ENCODE results near the gene MAN2A2. TPM values are rescaled to one million over a fixed set of nuclear protein-coding genes. Genes with fewer than 3 reads are reported as not detected.
"Not testable (repeated sequence)": the region's sequence is repeated elsewhere in the genome, so short reads cannot be mapped to it uniquely, and the experiment has no call there.

MAN2A2 gene
- total RNA-seq, 2 experiments from 2014 or later: 108 to 111 TPM

DNA sequence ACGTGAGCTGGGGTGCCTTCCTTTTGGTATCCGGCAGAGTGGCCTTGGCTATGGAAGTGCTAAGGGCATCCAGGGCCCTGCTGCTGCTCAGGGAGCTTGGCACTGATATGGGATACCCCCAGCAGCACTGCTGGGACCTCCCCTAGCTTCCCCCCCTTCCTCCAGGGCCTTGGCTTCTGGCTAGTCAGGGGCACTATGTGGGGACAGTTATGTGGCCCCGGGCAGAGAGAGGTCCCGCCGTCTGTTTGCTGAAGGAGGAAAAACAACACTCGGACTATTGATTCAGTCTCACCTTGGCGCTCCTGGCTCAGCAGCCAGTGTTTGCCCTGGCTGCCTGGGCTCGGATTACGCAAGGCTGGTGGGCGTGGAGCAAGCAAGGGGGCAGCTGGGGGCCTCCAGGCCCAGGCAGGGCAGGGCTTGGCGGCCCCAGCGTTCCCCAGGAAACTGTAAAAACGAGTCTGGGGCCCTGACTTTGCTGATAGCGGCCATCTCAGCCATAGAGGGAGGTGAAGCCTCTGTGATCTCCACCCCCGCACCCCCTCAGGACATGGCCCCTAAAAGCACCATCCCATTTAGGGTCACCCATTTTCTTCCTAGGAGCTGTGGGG lies 29.0 kb upstream of the MAN2A2 start:
- Mint-ChIP-seq H3K36me3 (peaks cover 16% of the 10 kb centered on the region), H3K4me1 (peaks cover 42% of the 10 kb centered on the region)

DNA sequence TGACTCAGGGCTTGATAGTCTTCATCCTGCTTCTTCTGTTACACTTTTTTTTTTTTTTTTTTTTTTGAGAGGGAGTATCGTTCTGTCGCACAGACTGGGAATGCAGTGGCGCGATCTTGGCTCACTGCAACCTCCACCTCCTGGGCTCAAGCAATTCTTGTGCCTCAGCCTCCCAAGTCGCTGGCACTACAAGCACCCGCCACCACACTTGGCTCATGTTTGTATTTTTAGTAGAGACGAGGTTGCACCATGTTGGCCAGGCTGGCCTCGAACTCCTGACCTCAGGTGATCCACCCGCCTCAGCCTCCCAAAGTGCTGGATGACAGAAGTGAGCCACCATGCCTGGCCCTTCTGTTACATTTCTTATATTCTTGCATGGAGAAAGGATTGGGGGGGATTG lies 28.1 kb upstream of the MAN2A2 start:
- ATAC-seq (ENCODE audit: low read depth); DNase-seq; H3K9me3 Mint-ChIP-seq; H3K27me3 Mint-ChIP-seq; POLR2A ChIA-PET; H3K4me3 Mint-ChIP-seq: not testable (repeated sequence)
- Mint-ChIP-seq H3K27ac (peak overlapping the region; percentile 63), H3K4me1 (peaks cover 33% of the 10 kb centered on the region), H3K36me3 (peaks cover 18% of the 10 kb centered on the region)

More for the DNA sequence above, 29.0 kb upstream of the MAN2A2 start:
- H3K9me3 Mint-ChIP-seq: no peaks in the 10 kb centered on the region
- H3K27ac Mint-ChIP-seq: peak overlapping the region; percentile 58
- DNase-seq (no peak), ATAC-seq (ENCODE audit: low read depth) (no peak)
- POLR2A ChIA-PET: interaction anchor here (0.7 to 1.5 kb wide), 3 partner anchors 9 to 157 kb away, joined by 3 to 6 read pairs (median 4); partner anchors contain the start of gene BLM
- peak overlapping the region; percentile 32 for H3K4me3 Mint-ChIP-seq
- no peaks in the 10 kb centered on the region for H3K27me3 Mint-ChIP-seq

DNA sequence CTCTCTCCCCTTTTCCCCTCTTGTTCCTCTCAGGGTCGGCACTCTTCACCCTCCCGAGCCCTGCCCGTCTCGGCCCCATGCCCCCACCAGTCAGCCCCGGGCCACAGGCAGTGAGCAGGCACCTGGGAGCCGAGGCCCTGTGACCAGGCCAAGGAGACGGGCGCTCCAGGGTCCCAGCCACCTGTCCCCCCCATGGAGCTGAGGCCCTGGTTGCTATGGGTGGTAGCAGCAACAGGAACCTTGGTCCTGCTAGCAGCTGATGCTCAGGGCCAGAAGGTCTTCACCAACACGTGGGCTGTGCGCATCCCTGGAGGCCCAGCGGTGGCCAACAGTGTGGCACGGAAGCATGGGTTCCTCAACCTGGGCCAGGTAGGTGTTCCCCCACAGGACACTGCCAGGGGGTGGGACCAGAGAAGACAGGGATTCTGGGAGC lies 27.5 kb upstream of the MAN2A2 start:
- no peak overlapping the region for H3K27ac Mint-ChIP-seq
- ATAC-seq (ENCODE audit: low read depth): no peak
- peaks cover 18% of the 10 kb centered on the region for H3K36me3 Mint-ChIP-seq
- no peaks in the 10 kb centered on the region for H3K27me3 Mint-ChIP-seq
- H3K9me3 Mint-ChIP-seq: no peaks in the 10 kb centered on the region
- H3K4me3 Mint-ChIP-seq: no peak overlapping the region
- POLR2A ChIA-PET: no interaction called here
- H3K4me1 Mint-ChIP-seq: peaks cover 28% of the 10 kb centered on the region
- no peak for DNase-seq

GRCh38 chr15:90876046-90876445 lies 27.1 kb upstream of the MAN2A2 start:
- Mint-ChIP-seq H3K27me3 (no peaks in the 10 kb centered on the region), H3K36me3 (peaks cover 18% of the 10 kb centered on the region), H3K4me1 (peaks cover 24% of the 10 kb centered on the region), H3K9me3 (no peaks in the 10 kb centered on the region), H3K27ac (no peak overlapping the region), H3K4me3 (no peak overlapping the region)
- ATAC-seq (ENCODE audit: low read depth) (no peak), DNase-seq (no peak)
- POLR2A ChIA-PET: no interaction called here

DNA sequence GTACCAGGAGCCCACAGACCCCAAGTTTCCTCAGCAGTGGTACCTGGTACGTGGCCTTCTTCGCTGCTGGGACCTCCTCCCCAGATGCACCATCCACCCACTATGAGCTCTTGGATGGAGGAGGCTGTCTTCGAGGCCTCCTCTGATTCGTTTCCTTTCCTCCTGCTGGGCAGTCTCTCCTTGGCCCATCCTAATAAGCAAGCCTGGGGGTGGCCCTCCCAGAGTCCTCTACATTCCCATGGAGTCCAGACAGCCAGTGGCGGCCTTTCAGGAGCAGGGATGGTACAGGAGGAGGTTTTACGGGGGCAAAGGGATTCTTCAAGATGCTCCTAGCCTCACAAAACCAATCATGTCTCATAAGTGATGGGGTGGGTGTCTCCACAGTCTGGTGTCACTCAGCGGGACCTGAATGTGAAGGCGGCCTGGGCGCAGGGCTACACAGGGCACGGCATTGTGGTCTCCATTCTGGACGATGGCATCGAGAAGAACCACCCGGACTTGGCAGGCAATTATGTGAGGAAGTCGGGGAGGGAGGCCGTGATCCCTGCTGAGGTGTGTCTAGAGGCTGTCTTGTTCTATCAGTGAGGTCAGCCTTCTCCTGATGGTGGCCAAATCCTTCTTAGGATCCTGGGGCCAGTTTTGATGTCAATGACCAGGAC lies 26.5 kb upstream of the MAN2A2 start:
- no peak for ATAC-seq (ENCODE audit: low read depth)
- H3K9me3 Mint-ChIP-seq: no peaks in the 10 kb centered on the region
- peaks cover 24% of the 10 kb centered on the region for H3K4me1 Mint-ChIP-seq
- H3K4me3 Mint-ChIP-seq: no peak overlapping the region
- H3K27ac Mint-ChIP-seq: no peak overlapping the region
- POLR2A ChIA-PET: no interaction called here
- no peaks in the 10 kb centered on the region for H3K27me3 Mint-ChIP-seq
- H3K36me3 Mint-ChIP-seq: peaks cover 20% of the 10 kb centered on the region
- no peak for DNase-seq

GRCh38 chr15:90877315-90877714 lies 25.8 kb upstream of the MAN2A2 start:
- POLR2A ChIA-PET: no interaction called here
- Mint-ChIP-seq H3K27ac (peak overlapping the region; percentile 42), H3K4me1 (peaks cover 24% of the 10 kb centered on the region), H3K36me3 (peaks cover 19% of the 10 kb centered on the region), H3K9me3 (no peaks in the 10 kb centered on the region), H3K4me3 (no peak overlapping the region), H3K27me3 (no peaks in the 10 kb centered on the region)
- ATAC-seq (ENCODE audit: low read depth) (no peak), DNase-seq (no peak)

- H3K27me3 Mint-ChIP-seq: no peaks in the 10 kb centered on the region
- ATAC-seq (ENCODE audit: low read depth) (no peak), DNase-seq (no peak)
- H3K4me1 Mint-ChIP-seq: peaks cover 21% of the 10 kb centered on the region
- H3K9me3 Mint-ChIP-seq: no peaks in the 10 kb centered on the region
- no peak overlapping the region for H3K27ac Mint-ChIP-seq
- no peak overlapping the region for H3K4me3 Mint-ChIP-seq
- POLR2A ChIA-PET: no interaction called here
- peaks cover 20% of the 10 kb centered on the region for H3K36me3 Mint-ChIP-seq
Observed at GRCh38 chr15:90877996-90878395, 25.1 kb upstream of the MAN2A2 start.

DNA sequence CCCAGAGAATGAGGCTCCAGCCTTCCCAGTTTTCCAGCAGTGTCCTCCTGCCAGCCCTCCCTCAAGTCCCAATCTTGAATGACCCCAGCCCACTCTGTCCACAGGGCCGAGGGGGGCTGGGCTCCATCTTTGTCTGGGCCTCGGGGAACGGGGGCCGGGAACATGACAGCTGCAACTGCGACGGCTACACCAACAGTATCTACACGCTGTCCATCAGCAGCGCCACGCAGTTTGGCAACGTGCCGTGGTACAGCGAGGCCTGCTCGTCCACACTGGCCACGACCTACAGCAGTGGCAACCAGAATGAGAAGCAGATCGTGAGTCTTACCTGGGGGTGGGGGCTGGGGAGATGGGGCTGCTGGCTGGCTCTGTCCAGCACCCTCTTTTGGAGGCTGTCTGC lies 24.4 kb upstream of the MAN2A2 start:
- ATAC-seq (ENCODE audit: low read depth) (no peak), DNase-seq (no peak)
- POLR2A ChIA-PET: no interaction called here
- Mint-ChIP-seq H3K4me3 (no peak overlapping the region), H3K27ac (no peak overlapping the region), H3K9me3 (no peaks in the 10 kb centered on the region), H3K36me3 (peaks cover 20% of the 10 kb centered on the region), H3K27me3 (no peaks in the 10 kb centered on the region), H3K4me1 (peaks cover 16% of the 10 kb centered on the region)

GRCh38 chr15:90879730-90880366 lies 23.3 kb upstream of the MAN2A2 start:
- POLR2A ChIA-PET: no interaction called here
- Mint-ChIP-seq H3K27ac (no peak overlapping the region), H3K36me3 (peaks cover 20% of the 10 kb centered on the region)

DNA sequence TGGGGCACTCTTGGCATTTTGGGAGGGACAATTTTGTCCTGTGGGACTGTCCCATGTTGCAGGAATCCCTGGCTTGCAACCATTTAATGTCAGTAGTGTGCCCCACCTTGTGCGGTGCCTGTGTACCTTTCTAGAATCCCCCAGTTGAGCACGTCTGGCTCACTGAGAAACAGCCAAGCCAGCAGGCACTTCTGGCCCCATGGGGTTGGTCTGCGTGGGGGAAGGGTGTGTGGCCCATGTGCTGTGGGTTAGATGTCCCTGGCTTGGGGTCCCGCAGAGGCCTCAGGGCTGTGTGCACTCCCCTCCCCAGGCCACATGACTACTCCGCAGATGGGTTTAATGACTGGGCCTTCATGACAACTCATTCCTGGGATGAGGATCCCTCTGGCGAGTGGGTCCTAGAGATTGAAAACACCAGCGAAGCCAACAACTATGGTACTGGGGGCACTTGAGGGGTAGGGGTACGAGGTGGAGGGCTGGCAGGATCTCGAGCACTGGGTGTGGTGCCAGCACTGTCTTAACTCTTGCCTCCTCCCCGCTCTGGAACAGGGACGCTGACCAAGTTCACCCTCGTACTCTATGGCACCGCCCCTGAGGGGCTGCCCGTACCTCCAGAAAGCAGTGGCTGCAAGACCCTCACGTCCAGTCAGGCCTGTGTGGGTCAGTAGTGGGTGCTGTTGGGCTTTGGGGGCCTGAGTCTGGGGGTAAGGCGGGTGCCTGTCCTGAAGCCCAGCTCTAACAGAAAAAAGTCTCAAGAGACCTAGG lies 22.5 kb upstream of the MAN2A2 start:
- no peaks in the 10 kb centered on the region for H3K9me3 Mint-ChIP-seq
- POLR2A ChIA-PET: no interaction called here
- peaks cover 15% of the 10 kb centered on the region for H3K4me1 Mint-ChIP-seq
- peaks cover 20% of the 10 kb centered on the region for H3K36me3 Mint-ChIP-seq
- no peak overlapping the region for H3K27ac Mint-ChIP-seq
- no peak overlapping the region for H3K4me3 Mint-ChIP-seq
- H3K27me3 Mint-ChIP-seq: no peaks in the 10 kb centered on the region
- ATAC-seq (ENCODE audit: low read depth): no peak
- DNase-seq: no peak

More at GRCh38 chr15:90879730-90880366, 23.3 kb upstream of the MAN2A2 start:
- Mint-ChIP-seq H3K4me3 (no peak overlapping the region), H3K27me3 (no peaks in the 10 kb centered on the region), H3K4me1 (peaks cover 12% of the 10 kb centered on the region), H3K9me3 (no peaks in the 10 kb centered on the region)
- DNase-seq (no peak), ATAC-seq (ENCODE audit: low read depth) (no peak)

GRCh38 chr15:90881181-90881977 lies 21.7 kb upstream of the MAN2A2 start:
- ATAC-seq (ENCODE audit: low read depth): no peak
- Mint-ChIP-seq H3K9me3 (no peaks in the 10 kb centered on the region), H3K27me3 (no peaks in the 10 kb centered on the region), H3K4me1 (peaks cover 21% of the 10 kb centered on the region), H3K36me3 (peaks cover 19% of the 10 kb centered on the region), H3K4me3 (no peak overlapping the region), H3K27ac (no peak overlapping the region)
- no peak for DNase-seq
- POLR2A ChIA-PET: no interaction called here

DNA sequence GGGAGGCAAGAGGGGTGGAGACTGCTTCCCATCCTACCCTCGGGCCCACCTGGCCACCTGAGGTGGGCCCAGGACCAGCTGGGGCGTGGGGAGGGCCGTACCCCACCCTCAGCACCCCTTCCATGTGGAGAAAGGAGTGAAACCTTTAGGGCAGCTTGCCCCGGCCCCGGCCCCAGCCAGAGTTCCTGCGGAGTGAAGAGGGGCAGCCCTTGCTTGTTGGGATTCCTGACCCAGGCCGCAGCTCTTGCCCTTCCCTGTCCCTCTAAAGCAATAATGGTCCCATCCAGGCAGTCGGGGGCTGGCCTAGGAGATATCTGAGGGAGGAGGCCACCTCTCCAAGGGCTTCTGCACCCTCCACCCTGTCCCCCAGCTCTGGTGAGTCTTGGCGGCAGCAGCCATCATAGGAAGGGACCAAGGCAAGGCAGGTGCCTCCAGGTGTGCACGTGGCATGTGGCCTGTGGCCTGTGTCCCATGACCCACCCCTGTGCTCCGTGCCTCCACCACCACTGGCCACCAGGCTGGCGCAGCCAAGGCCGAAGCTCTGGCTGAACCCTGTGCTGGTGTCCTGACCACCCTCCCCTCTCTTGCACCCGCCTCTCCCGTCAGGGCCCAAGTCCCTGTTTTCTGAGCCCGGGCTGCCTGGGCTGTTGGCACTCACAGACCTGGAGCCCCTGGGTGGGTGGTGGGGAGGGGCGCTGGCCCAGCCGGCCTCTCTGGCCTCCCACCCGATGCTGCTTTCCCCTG lies 21.0 kb upstream of the MAN2A2 start:
- no peak for DNase-seq
- ATAC-seq (ENCODE audit: low read depth): no peak
- no peak overlapping the region for H3K27ac Mint-ChIP-seq
- no peaks in the 10 kb centered on the region for H3K9me3 Mint-ChIP-seq
- H3K36me3 Mint-ChIP-seq: peaks cover 13% of the 10 kb centered on the region
- POLR2A ChIA-PET: interaction anchor here (0.5 kb wide), 1 partner anchor 218 kb away, joined by 3 read pairs; no protein-coding TSS in a partner anchor
- H3K27me3 Mint-ChIP-seq: no peaks in the 10 kb centered on the region
- peaks cover 19% of the 10 kb centered on the region for H3K4me1 Mint-ChIP-seq
- no peak overlapping the region for H3K4me3 Mint-ChIP-seq

All from activated naive CD8-positive, alpha-beta T cell treated with anti-CD3 and anti-CD28 coated beads, Interleukin-2, amount 10 ng/mL, durations not matched to agents 7 days and 5 days (primary cell).